Neutrophil (primary cell): ENCODE results near the gene LRBA.

ENCODE experiments used
- H3K27ac ChIP-seq: fragments of 200-600 bp; sonication (generic); 2 replicates; pipeline ENCODE4 v1.5.1; 2016; ENCODE audit warnings: mild to moderate bottlenecking, moderate library complexity
- H3K27me3 ChIP-seq: fragments of 200-600 bp; sonication (generic); 2 replicates; pipeline ENCODE4 v1.6.0; 2016; ENCODE audit warnings: mild to moderate bottlenecking
- H3K36me3 ChIP-seq: fragments of 200-600 bp; sonication (generic); 2 replicates; pipeline ENCODE4 v1.5.1; 2017
- H3K4me1 ChIP-seq, 2 experiments: fragments of 200-600 bp in 1 of 2; sonication (generic) in 1 of 2; 1 replicate in 1 of 2; 2 replicates in 1 of 2; pipeline versions ENCODE4 v1.5.1 to v1.6.1; 2013 to 2016; ENCODE audit warnings: low read depth in 1 of 2, low read length in 1 of 2, mild to moderate bottlenecking in 1 of 2, moderate library complexity in 1 of 2; ENCODE audit not compliant: control insufficient read depth in 1 of 2, insufficient read depth in 1 of 2
- H3K4me3 ChIP-seq, 2 experiments: fragments of 200-600 bp in 1 of 2; sonication (generic) in 1 of 2; 1 replicate in 1 of 2; 2 replicates in 1 of 2; pipeline ENCODE4 v1.5.1; 2013 to 2016; ENCODE audit warnings: low read depth in 1 of 2, low read length in 1 of 2, mild to moderate bottlenecking in 1 of 2, moderate library complexity in 1 of 2
- H3K9me3 ChIP-seq: fragments of 200-600 bp; sonication (generic); 2 replicates; pipeline ENCODE4 v1.5.1; 2016
- CTCF ChIP-seq: fragments of 200-600 bp; sonication (generic); IDR thresholded peaks from 2 replicates; pipeline ENCODE4 v1.5.1; 2016; ENCODE audit warnings: antibody characterized with exemption

The LRBA gene

GRCh38 chr4:150451883-150452282, 563.2 kb downstream of the LRBA start:
- Histone ChIP-seq H3K9me3 (no peaks in the 10 kb centered on the region), H3K4me1 (no peaks in the 10 kb centered on the region), H3K36me3 (no peaks in the 10 kb centered on the region), H3K4me3 (no peak overlapping the region), H3K27me3 (no peaks in the 10 kb centered on the region), H3K27ac (no peak overlapping the region)
- TF ChIP-seq CTCF: no peak

GRCh38 chr4:150447356-150447755, 567.7 kb downstream of the LRBA start:
- Histone ChIP-seq H3K4me3 (no peak overlapping the region), H3K27ac (no peak overlapping the region), H3K9me3 (no peaks in the 10 kb centered on the region), H3K36me3 (no peaks in the 10 kb centered on the region), H3K27me3 (no peaks in the 10 kb centered on the region), H3K4me1 (no peaks in the 10 kb centered on the region)
- TF ChIP-seq CTCF: no peak

GRCh38 chr4:150439451-150439933, 575.6 kb downstream of the LRBA start:
- Histone ChIP-seq H3K4me3 (no peak overlapping the region), H3K9me3 (no peaks in the 10 kb centered on the region), H3K27me3 (no peaks in the 10 kb centered on the region), H3K4me1 (no peaks in the 10 kb centered on the region), H3K27ac (no peak overlapping the region), H3K36me3 (no peaks in the 10 kb centered on the region)
- no peak for TF ChIP-seq CTCF

GRCh38 chr4:150436598-150437370, 578.3 kb downstream of the LRBA start:
- no peak for TF ChIP-seq CTCF
- Histone ChIP-seq H3K36me3 (no peaks in the 10 kb centered on the region), H3K27me3 (no peaks in the 10 kb centered on the region), H3K4me1 (no peaks in the 10 kb centered on the region), H3K9me3 (no peaks in the 10 kb centered on the region), H3K4me3 (no peak overlapping the region), H3K27ac (no peak overlapping the region)

GRCh38 chr4:150431221-150431620, 583.9 kb downstream of the LRBA start:
- H3K4me1 ChIP-seq: no peaks in the 10 kb centered on the region

More at GRCh38 chr4:150431221-150431620, 583.9 kb downstream of the LRBA start:
- H3K9me3 ChIP-seq: no peaks in the 10 kb centered on the region
- H3K36me3 ChIP-seq: no peaks in the 10 kb centered on the region
- H3K27ac ChIP-seq: no peak overlapping the region
- no peak for TF ChIP-seq CTCF
- no peaks in the 10 kb centered on the region for H3K27me3 ChIP-seq
- H3K4me3 ChIP-seq: no peak overlapping the region
